COLO668 (cell line): ENCODE results near the gene COQ8A.
A peak's percentile ranks its signal among the peaks of the same experiment; 100 is the strongest.

Experiments used
- DNase-seq: peaks from one replicate; lab custom pipeline; 2025; ENCODE audit not compliant: unreplicated experiment; lab: John Stamatoyannopoulos, UW

COQ8A gene

DNA sequence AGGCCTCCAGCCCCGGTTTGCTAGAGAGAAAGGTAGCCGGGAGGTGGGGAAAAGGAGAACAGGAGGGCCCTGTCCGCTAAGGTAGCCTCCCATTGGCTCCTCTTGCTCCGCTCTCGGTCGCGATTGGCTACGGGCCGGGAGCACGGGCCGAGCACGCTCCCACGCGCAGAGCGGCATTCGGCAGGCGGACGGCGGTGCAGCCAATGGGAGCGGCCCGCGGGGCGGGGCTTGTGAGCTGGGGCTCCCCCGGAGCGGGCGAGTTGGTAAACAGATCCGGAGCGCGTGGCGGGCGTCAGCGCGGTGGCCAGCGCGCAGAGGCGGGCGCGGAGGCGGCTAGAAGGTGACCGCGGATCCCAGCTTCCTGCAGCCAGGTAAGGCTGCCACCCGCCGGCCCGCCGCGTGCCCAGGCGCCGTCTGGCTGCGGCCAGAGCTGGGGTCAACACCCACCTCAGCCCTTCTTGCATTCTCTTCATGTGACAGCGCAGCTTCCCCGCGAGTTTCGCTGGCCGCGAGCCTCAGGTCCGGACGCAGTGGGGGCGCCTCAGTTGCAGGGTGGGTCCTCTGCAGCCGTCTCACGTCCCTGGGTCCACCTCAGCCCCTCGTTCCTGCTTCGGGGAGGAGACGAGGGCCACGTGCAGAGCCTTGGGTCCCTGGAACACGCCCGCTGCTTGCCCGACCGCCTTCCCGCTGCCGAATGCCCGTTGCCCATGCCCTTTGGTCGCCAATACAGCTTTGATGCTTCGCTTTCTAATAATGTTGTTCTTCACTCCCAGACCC lies at the start of gene COQ8A:
COQ8A (plus strand) TSS at position 266 of the 777 bp plus-strand sequence. CDS start 21,092 bp downstream, outside the sequence.
- peak; percentile 100 for DNase-seq

DNA sequence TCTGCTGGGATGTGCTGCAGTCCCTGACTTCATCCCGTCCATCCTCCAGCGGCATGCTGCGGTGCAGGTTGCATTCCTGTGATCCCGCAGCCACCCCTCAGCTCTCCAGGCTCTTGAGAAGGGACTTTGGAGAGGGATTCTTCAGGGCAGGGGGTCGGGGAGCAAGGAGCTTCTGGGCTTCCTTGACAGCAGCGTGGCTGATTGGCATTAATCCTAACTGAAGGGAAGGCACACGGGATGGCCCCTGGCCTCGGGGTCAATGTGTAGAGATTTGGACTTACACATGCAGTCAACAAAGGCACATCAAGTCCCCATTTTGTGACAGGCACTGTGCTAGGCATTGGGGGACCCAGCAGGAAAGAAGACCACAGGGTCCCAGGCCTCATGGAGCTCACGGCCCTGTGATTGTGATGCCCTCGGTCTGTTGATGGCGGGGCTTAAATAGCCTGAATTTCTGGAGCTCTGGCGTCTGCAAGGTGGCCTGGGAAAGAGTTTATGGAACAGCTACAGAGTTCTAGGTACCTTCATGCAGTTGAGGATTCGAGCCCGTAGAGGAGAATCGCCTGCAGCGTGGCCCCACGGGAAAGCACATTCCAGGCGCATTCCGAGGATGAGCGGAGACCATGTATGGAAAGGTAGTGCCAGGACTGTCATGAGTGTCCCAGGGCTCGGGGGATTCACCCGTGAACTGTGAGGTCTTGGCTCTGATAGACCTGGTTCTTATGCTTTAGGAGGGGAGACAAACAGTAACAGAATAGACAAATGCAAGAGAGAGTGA lies 49.6 kb upstream of the COQ8A start:
- no peak for DNase-seq

DNA sequence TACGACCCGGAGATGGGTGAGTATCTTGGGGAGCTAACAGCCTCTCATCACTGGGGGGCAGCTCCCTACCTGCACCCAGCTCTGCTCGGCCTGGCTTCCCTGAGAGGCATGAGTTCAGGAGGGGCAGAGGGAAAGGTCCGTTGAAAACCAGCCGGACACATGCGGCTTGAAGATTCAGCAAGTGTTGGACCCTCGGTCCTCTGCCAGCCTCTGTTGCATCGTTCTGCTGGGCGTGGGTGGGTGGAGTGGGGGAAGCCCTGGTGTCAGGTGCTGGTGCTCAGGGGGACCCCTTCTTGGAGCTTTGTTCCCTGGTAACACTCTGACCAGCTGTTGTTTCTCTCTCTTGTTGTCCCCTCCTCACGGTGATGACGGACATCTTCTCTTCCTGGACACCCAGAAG lies 48.7 kb upstream of the COQ8A start:
- no peak for DNase-seq

DNA sequence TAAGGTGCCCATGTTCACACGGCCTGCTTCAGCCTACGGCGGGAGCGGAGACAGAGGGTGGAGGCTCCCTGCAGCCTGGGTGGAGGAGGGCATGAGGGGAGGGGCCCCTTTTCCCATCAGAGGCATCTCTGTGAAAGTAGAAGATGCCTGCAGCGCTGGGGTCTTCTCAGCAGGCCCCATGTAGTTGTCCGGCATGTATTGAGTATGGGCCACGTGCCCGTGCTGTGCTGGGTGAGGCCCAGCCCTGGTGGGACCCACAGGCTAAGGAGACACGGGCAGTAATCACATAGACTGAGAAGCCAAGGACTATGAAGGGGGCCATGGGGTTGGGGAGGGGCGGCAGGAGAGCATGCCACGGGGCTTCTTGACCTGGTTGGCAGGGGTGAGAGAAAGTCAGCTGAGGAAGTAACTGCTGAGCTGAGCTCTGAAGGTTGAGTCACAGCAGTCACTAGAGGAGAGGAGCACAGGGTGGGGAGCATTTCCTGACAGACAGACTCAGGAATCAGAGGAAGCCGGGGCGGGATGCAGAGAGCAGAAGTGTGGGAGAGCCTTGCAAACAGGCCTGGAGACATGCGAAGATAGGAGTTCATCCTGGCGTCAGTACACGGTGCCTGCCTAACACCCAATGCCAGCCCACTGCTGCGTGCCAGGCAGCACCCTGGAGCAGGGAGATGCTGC lies 48.1 kb upstream of the COQ8A start:
- DNase-seq: no peak

DNA sequence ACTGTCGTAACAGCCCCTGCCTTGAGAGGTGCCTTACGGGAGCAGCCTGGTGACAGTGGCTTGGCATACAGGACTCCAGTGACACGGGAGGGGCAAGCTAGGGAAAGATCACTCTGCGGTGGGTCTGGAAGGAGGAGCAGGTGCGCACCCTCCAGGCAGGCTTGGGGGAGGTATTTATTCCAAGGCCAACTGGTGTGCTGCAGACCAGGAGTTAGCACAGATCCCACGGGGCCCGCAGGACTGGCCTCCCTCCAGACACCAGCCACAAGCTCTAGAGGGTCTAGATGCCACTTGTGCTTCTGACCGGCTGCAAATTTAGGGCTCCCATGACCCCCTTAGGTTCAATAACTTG lies 47.6 kb upstream of the COQ8A start:
- peak; percentile 15 for DNase-seq

DNA sequence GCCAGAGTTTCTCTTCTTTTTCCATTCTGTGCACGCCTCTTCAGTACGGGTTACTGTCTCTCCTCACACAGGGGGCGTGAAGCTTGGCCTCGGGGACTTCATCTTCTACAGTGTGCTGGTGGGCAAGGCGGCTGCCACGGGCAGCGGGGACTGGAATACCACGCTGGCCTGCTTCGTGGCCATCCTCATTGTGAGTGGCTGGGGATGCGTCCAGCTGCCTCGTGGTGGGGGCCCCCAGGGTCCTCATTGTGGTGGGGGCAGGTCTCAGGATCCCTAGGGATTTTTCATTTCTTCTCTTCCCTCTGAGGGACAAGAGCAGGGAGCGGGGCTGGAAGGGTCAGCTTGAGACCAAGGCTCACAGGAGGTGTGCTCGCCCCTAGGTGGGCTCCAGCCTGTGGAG lies 46.2 kb upstream of the COQ8A start:
- no peak for DNase-seq

DNA sequence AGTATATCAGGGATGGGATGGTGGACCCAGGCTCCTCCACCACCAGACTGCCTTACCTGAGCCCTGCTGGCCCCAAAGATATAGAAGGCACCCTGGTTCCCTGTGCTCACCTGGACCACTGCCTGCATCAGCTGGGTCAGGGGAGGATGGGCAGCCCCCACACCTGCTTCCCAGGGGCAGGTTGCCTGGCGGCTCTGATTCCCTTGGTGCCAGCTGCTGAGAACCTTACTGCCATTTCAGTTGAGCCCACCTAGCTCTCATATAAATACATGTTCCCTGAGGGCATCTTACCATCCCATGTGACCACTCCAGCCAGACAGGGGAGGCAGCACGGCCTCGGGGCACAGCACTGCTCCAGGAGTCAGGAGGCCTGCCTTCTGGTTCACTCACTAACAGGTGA lies 45.3 kb upstream of the COQ8A start:
- DNase-seq: no peak

DNA sequence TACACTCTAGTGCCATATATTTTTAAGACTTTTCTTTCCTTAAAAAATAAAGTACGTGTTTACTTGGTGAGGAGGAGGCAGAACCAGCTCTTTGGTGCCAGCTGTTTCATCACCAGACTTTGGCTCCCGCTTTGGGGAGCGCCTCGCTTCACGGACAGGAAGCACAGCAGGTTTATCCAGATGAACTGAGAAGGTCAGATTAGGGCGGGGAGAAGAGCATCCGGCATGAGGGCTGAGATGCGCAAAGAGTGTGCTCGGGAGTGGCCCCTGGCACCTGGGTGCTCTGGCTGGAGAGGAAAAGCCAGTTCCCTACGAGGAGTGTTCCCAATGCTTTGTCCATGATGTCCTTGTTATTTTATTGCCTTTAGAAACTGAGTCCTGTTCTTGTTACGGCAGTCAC lies 44.5 kb upstream of the COQ8A start:
- no peak for DNase-seq

GRCh38 chr1:226898246-226898645 lies 41.8 kb upstream of the COQ8A start:
- DNase-seq: no peak

- DNase-seq: no peak
These were observed 38.7 kb upstream of the COQ8A start for GRCh38 chr1:226901421-226901820.

GRCh38 chr1:226902601-226903000 lies 37.5 kb upstream of the COQ8A start:
- no peak for DNase-seq

- DNase-seq: no peak
These were observed 36.0 kb upstream of the COQ8A start for GRCh38 chr1:226903819-226904716.

GRCh38 chr1:226904772-226905171 lies 35.3 kb upstream of the COQ8A start:
- DNase-seq: no peak

GRCh38 chr1:226908419-226908818 lies 31.7 kb upstream of the COQ8A start:
- no peak for DNase-seq

- DNase-seq: no peak
These were observed 31.2 kb upstream of the COQ8A start for GRCh38 chr1:226908913-226909312.

GRCh38 chr1:226912587-226913176 lies 27.4 kb upstream of the COQ8A start:
- peak; percentile 83 for DNase-seq

DNA sequence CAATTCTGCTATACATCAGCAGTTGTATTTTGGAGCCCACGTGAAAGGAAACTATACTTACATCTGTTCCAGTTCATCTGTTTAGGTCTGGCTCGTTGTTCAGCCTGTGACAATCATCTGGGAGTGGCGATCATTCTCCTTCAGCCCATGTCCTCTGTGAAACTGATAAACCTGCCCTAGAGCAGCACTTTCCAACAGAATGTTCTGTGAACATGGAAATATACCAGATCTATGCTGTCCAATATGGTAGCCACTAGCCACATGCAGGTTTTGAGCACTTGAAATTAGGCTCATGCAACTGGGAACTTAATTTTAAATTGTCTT lies 24.5 kb upstream of the COQ8A start:
- DNase-seq: no peak

- DNase-seq: no peak
These were observed 23.6 kb upstream of the COQ8A start for GRCh38 chr1:226916497-226916896.

DNA sequence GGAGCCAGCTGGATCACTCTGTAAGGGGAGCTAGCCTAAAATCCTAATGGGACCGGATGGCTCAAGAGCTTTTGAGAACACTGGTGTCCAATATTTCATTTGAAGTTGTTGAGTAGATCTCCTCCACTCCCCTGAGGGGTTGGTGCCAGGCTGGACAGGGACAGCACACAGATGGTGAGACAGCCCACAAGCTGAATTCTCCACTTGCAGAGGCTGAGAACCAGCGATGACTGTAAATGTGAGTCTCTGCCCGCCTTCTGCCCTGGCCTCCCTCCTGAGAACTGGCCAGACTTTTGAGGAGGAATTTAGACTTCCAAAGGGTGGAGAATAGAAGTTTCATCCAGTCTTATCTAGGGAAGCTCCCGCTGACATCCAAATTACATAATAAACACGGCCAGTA lies 20.5 kb upstream of the COQ8A start:
- no peak for DNase-seq

DNA sequence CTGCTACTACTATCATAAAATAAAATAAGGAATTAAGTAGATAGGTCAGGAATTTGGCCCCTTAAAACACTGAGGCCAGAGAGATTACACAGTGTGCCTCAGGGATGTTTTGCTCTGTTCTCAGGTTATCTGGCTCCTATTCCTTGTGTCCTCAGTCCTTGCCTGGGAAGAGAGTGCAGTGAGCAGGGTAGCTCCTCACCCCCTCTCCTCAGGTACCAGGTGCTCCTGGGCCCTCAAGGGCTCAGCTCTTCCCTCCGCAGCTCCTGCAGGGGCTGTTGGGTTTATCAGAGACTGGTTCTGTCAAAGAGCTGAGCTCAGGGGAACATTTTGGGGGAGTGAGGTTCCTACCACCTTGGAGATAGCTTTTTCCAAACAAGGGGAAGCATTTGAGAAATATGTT lies 20.1 kb upstream of the COQ8A start:
- no peak for DNase-seq

DNA sequence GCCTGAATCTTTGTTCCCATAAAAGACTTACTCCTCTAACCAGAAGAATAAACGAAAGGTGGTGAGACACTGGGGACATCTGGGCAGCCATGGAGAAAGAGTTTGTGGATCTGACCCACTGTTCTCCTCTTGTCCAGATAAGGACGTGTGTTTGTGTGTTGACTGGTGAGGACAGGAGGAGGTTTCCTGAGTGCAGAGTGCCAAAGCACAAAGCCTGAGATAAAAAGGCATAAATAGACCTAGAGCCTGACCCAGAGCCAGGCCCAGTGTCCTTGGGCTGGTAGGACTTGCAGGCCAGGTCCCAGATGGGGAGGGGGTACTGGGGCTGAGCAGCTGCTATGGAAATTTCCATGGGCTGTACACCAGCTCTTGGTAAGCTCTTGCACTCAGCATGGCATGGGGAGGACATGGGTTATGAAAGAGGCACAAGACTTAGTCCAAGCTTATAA lies 19.6 kb upstream of the COQ8A start:
- no peak for DNase-seq
